ENCODE measurements around the gene LRP1-AS. TPM values are rescaled to one million over a fixed set of nuclear protein-coding genes. Genes with fewer than 3 reads are reported as not detected.

LRP1-AS gene
- total RNA-seq, 6 experiments from 2014 or later = not detected

DNA sequence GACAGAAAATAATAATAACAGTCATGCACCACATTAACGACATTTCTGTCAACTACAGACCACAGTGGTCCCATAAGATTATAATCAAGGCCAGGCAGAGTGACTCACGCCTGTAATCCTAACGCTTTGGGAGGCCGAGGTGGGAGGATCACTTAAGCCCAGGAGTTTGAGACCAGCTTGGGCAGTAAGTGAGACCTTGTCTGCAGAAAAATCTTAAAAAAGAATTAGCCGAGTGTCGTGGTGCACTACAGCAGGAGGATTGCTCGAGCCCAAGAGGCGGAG, 49.9 kb downstream of the LRP1-AS start:
- Histone ChIP-seq H3K36me3 (peaks cover 0 to 74% (median 19%) of the 10 kb centered on the region in 4 donors), H3K4me1 (peaks cover 0 to 17% (median 6%) of the 10 kb centered on the region in 4 donors), H3K27ac (no peak overlapping the region), H3K4me3 (no peak overlapping the region), H3K9me3 (no peaks in the 10 kb centered on the region), H3K27me3 (no peaks in the 10 kb centered on the region)
- 90% methylated on average over 7 of the region's 8 CpGs for WGBS (ENCODE audit: insufficient coverage, low coverage, low lambda C conversion rate, missing lambda C conversion rate)
- ATAC-seq (no peak), DNase-seq (no peak)
- TF ChIP-seq POLR2A (IDR thresholded peaks at IDR 0.05) = no peak
- TF ChIP-seq, protein P1, sequence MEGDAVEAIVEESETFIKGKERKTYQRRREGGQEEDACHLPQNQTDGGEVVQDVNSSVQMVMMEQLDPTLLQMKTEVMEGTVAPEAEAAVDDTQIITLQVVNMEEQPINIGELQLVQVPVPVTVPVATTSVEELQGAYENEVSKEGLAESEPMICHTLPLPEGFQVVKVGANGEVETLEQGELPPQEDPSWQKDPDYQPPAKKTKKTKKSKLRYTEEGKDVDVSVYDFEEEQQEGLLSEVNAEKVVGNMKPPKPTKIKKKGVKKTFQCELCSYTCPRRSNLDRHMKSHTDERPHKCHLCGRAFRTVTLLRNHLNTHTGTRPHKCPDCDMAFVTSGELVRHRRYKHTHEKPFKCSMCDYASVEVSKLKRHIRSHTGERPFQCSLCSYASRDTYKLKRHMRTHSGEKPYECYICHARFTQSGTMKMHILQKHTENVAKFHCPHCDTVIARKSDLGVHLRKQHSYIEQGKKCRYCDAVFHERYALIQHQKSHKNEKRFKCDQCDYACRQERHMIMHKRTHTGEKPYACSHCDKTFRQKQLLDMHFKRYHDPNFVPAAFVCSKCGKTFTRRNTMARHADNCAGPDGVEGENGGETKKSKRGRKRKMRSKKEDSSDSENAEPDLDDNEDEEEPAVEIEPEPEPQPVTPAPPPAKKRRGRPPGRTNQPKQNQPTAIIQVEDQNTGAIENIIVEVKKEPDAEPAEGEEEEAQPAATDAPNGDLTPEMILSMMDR (IDR thresholded peaks at IDR 0.05) = no peak
- intact Hi-C loops (cut with DNase I) = no loop called here

DNA sequence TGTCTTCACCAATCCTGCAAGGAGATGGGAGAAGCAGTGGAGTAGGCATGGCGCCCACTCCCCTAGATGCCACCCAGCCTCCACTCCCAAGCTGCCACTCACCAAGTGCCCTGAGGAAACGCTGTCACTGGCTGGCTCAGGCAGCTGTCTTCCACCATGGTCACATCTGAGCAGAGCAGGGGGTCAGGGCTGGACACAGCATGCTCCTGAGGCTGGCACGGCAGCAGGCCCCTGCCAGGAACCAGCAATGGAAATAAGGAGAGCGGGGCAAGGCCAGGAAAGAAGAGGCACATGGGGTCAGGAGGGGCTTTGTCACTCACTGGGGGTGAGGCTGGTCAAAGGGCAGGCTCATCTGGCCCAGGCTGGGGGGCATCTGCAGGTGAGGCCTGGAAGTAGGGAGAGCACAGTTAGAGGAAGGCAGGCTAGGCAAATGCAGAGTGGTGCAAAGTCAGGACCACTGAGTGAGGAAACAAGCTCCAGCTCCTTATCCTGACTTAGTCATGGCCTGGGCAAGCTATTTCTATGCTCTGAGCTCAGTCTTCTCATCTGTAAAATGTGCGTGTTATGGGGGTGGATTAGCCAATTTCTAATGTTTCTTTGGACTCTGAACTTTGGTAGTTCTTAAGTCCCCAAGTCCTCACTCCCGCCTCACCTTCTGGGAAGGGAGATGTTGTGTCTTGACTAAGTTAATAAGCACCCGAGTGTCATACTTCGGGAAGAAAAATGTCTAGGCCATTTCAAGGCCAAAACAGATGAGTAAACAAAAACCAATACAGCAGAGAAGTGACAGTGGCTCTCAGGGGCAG, 50.5 kb downstream of the LRP1-AS start:
- intact Hi-C loops (cut with DNase I) = no loop called here
- Histone ChIP-seq H3K36me3 (peaks cover 0 to 80% (median 21%) of the 10 kb centered on the region in 4 donors), H3K4me1 (peaks cover 0 to 11% (median 3%) of the 10 kb centered on the region in 4 donors), H3K27me3 (no peaks in the 10 kb centered on the region), H3K4me3 (no peak overlapping the region), H3K9me3 (no peaks in the 10 kb centered on the region), H3K27ac (no peak overlapping the region)
- WGBS (ENCODE audit: insufficient coverage, low coverage, low lambda C conversion rate, missing lambda C conversion rate) = 90% methylated on average over 4 of the region's 8 CpGs
- ATAC-seq = no peak
- no peak for TF ChIP-seq POLR2A (IDR thresholded peaks at IDR 0.05)
- TF ChIP-seq, protein P1 (IDR thresholded peaks at IDR 0.05) = no peak
- DNase-seq = peak in 1 of 3 donors; percentile 43

DNA sequence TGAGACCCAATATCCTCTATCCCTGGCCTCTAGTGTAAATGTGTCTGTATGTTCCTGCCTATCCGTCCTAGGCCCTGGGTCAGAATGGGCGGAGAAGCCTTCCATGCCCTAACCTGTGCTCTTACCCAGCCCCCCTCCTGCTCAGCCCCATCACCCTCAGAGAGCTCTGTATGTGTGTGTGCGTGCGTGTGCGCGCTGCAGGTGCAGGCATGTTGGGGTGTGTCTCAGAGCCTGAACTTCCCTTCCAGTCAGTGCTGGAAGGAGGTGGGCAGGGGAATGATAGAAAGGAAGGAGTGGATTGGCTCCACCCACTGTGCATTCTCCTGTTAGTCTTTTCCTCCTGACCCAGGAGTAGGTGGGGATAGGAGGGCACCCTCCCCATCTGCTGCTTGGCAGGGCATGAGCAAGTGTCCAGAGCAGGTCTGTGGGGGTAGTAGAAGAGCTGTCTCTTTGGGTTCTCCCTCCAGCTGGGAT, 51.3 kb downstream of the LRP1-AS start:
- peaks cover 0 to 9% (median 0%) of the 10 kb centered on the region in 4 donors for H3K4me1 ChIP-seq
- no peak overlapping the region for H3K27ac ChIP-seq

DNA sequence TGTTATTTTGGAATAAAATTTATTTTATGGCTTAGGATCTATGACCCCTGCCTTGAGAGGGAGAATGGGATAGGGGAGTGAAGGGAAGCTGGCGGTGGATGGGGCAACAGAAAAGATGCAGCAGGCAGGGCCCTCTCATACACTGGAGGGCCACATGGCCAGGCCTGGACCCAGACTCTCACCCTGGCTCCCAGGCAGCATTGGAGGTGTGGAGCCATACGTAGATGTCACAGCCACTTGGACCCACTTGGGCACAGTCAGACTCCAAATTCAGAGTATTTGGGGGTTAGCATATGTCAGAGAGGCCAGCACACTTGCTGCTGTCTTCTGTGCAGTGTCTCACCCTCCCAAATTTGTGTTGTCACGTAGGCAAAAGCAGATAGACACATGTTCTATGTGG, 52.0 kb downstream of the LRP1-AS start:
- DNase-seq (no peak), ATAC-seq (no peak)
- intact Hi-C loops (cut with DNase I) = no loop called here
- no peak overlapping the region for H3K4me3 ChIP-seq
- H3K4me1 ChIP-seq = peaks cover 0 to 11% (median 3%) of the 10 kb centered on the region in 4 donors
- H3K27me3 ChIP-seq = no peaks in the 10 kb centered on the region
- no peaks in the 10 kb centered on the region for H3K9me3 ChIP-seq
- 86% methylated on average over 2 of the region's 3 CpGs for WGBS (ENCODE audit: insufficient coverage, low coverage, low lambda C conversion rate, missing lambda C conversion rate)
- no peak overlapping the region for H3K27ac ChIP-seq
- H3K36me3 ChIP-seq = peaks cover 0 to 82% (median 28%) of the 10 kb centered on the region in 4 donors
- no peak for TF ChIP-seq POLR2A (IDR thresholded peaks at IDR 0.05)
- TF ChIP-seq, protein P1 (IDR thresholded peaks at IDR 0.05) = no peak

More for the DNA sequence above, 51.3 kb downstream of the LRP1-AS start:
- intact Hi-C loops (cut with DNase I) = no loop called here
- TF ChIP-seq POLR2A (IDR thresholded peaks at IDR 0.05) = no peak
- TF ChIP-seq, protein P1 (IDR thresholded peaks at IDR 0.05) = no peak
- Histone ChIP-seq H3K27me3 (no peaks in the 10 kb centered on the region), H3K36me3 (peaks cover 0 to 88% (median 26%) of the 10 kb centered on the region in 4 donors), H3K4me3 (no peak overlapping the region), H3K9me3 (no peaks in the 10 kb centered on the region)
- ATAC-seq (peak in 2 of 4 donors; percentile 1 to 4), DNase-seq (peak in 1 of 3 donors; percentile 46)
- WGBS (ENCODE audit: insufficient coverage, low coverage, low lambda C conversion rate, missing lambda C conversion rate) = 87% methylated on average over 6 of the region's 6 CpGs

MicroRNA genes within 50 kb of the gene (microRNA counts, 767-probe panel; counts per million panel counts)
- 237 counts per million for microRNA hsa-miR-1228-3p

Small RNAs within 50 kb of the gene (microRNA-seq; reads per million reads assigned to microRNA genes)
- gene MIR1228 = 9.0 to 9.5 reads per million in 2 donors

Small RNAs within 50 kb of the gene (small RNA-seq; reads per million reads assigned to genes)
- gene MIR1228 = 0.48 to 1.3 reads per million in 2 experiments

Other genes with a start within 250 kb of the LRP1-AS start
- not detected for gene SDR9C7, start 213.2 kb downstream of the LRP1-AS start, total RNA-seq
- gene RDH16, start 190.0 kb downstream of the LRP1-AS start, total RNA-seq = 100 to 1,000 TPM in 4 of 6 experiments, 10 to 100 TPM in 2; 84.6 to 481 (median 147) TPM
- gene ZBTB39, start 141.1 kb downstream of the LRP1-AS start, total RNA-seq = 1 to 10 TPM; 1.8 to 3.7 (median 3.3) TPM
- gene TAC3, start 131.1 kb downstream of the LRP1-AS start, total RNA-seq = not detected
- 1 to 10 TPM in 1 of 6 experiments, under 1 TPM in 4, not detected in 1; 0.27 to 1.9 (median 0.68) TPM for gene MYO1A, start 97.5 kb downstream of the LRP1-AS start, total RNA-seq
- 1 to 10 TPM; 3.8 to 6.2 (median 4.8) TPM for gene NEMP1, start 68.8 kb downstream of the LRP1-AS start, total RNA-seq
- gene NAB2, start 58.5 kb downstream of the LRP1-AS start, total RNA-seq = 10 to 100 TPM in 2 of 6 experiments, 1 to 10 TPM in 4; 6.1 to 13.1 (median 8.9) TPM
- gene STAT6, start 36.3 kb downstream of the LRP1-AS start, total RNA-seq = 100 to 1,000 TPM in 3 of 6 experiments, 10 to 100 TPM in 3; 61.8 to 108 (median 94.7) TPM
- 100 to 1,000 TPM; 268 to 387 (median 301) TPM for gene LRP1, start 19.1 kb downstream of the LRP1-AS start, total RNA-seq
- 1 to 10 TPM in 2 of 6 experiments, under 1 TPM in 1, not detected in 3; 0.87 to 1.5 (median 1.2) TPM for gene NXPH4, start 69.2 kb upstream of the LRP1-AS start, total RNA-seq
- 100 to 1,000 TPM; 157 to 228 (median 194) TPM for gene SHMT2, start 82.1 kb upstream of the LRP1-AS start, total RNA-seq
- gene STAC3, start 103.6 kb upstream of the LRP1-AS start, total RNA-seq = 1 to 10 TPM in 5 of 6 experiments, under 1 TPM in 1; 0.98 to 4.5 (median 1.8) TPM